H54 (cell line): ENCODE measurements around the gene KRT3.
"Not testable (repeated sequence)": the region's sequence is repeated elsewhere in the genome, so short reads cannot be mapped to it uniquely, and the experiment has no call there.

Source experiments
- DNase-seq: peaks from one replicate; pipeline ENCODE4 v3.0.0; 2011; ENCODE audit warnings: low spot score, mixed read lengths; ENCODE audit not compliant: insufficient read length
- FAIRE-seq: peaks from 3 replicates; lab custom pipeline; 2011; peaks lifted over from hg19 to GRCh38; lab: Jason Lieb, UNC
- POLR2A ChIP-seq: IDR thresholded peaks from 2 replicates; pipeline ENCODE4 v1.6.1; 2011; ENCODE audit warnings: low read depth, mild to moderate bottlenecking, low read length

The KRT3 gene

DNA sequence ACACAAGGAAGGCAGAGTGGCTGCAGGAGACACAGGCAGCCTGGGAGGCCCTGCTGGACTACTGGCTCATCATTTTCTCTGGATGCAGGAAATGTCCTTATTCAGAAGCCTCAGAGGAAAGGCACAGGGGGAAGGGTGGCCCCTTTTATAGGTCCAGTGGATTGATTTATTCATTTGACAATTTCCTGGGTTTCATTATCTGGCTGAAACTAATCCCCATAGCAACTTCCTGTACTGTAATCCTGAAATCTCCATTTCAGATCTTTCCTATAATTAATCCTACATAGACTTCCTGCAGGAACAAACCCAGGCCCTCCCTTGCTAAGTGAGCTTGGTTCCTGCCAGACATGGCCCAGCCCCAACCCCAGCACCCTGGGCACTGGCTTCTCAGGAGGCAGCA, 41.8 kb downstream of the KRT3 start:
- FAIRE-seq (no peak), DNase-seq (no peak)
- TF ChIP-seq POLR2A, result no peak

GRCh38 chr12:52753283-52753682, 42.6 kb downstream of the KRT3 start:
- no peak for FAIRE-seq
- no peak for TF ChIP-seq POLR2A
- no peak for DNase-seq

DNA sequence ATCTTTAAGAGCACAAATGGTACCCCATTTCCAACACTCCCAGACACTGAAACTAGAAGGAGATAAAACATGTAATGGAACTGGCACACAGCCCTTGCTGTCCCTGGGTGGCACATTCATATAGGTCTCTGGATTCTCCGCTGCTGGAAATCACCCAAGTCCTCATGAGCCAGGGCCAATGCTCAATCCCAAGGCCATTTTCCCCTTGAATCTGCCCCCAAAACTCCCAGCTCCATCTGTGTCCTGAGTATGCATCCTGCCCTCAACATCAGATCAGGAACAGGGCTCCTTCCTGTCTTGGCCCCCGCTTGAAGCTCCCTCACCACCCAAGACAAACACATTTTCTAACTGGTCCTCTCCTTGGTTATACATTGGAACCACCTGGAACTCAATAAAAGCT, 43.4 kb downstream of the KRT3 start:
- TF ChIP-seq POLR2A, result no peak
- FAIRE-seq (no peak), DNase-seq (no peak)

DNA sequence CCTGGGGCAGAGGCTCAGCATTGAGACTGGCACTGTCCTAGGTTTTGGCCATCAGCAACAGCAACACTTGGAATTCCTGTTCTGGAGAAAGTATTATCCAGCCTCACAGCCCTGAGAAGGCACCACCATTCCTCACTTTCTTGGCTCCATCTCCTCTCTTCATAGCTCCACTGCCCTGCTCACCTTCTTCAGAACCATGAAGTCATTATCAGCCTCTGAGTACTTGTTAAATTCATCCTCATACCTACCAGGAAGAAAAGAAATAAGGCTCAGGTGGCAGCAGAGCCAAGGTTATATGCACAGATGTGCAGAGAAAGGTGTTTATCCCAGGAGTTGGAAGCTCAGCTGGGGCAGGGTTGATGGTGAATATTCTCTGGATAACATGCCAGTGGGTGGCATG, 44.1 kb downstream of the KRT3 start:
- FAIRE-seq (no peak), DNase-seq (no peak)
- no peak for TF ChIP-seq POLR2A

GRCh38 chr12:52750532-52750931, 45.4 kb downstream of the KRT3 start:
- not testable (repeated sequence) for FAIRE-seq, DNase-seq

DNA sequence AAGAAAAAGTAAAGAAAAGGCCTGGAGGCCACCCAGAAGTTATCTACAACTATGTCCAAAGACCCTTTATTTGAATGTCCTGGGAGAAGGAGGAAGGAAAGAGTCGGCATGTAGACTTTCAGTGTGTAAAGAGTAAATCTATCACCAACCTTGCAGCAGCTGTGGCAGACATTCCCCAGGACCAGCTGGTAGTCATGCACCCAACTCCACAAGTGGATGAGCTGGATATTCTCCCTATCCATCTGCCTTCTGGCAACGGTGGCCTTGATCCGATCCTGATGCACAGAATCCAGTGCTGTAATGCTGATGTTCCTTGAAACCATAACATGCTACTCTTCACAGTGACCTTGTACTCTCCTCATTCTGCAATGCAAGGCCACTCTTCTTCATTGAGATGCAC, 46.1 kb downstream of the KRT3 start:
- DNase-seq, result no peak
- no peak for TF ChIP-seq POLR2A
- FAIRE-seq, result no peak

- no peak for TF ChIP-seq POLR2A
- FAIRE-seq (no peak), DNase-seq (no peak)
These were observed 47.3 kb downstream of the KRT3 start for GRCh38 chr12:52748578-52748977.

GRCh38 chr12:52745554-52745953, 50.4 kb downstream of the KRT3 start:
- DNase-seq (no peak), FAIRE-seq (no peak)
- TF ChIP-seq POLR2A, result no peak

DNA sequence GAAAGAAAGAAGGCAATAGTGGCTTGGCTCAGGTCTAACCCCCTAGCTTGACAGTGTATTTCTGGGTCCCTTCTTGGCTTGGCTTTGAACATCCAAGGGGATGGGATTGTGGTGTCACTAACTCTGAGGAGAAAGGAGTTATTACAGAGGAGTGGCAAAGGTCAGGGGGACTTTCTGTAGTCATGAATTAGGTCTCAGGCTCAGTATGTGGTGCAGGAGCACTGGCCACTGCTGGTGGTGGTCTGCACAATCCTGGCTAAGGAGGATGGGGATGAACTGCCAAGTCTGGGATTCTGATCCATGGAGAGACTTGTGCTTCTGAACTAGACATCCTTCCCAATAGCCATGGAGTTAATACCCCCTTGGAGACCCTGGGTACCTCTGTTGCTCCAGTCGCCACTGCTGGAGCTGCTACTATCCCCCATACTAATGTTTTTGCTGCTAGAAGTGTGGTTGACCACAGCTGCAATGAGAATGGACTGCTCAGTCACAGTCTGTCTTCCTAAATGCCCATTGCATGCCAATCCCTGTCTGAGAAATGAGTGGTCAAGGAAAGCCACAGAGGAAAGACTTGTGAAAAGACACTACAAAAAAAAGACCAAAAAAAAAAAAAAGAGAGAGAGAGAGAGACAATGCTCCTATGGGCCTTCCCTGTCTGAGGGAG, 51.3 kb downstream of the KRT3 start:
- DNase-seq (no peak), FAIRE-seq (no peak)
- no peak for TF ChIP-seq POLR2A

- FAIRE-seq, result no peak
- TF ChIP-seq POLR2A, result no peak
- DNase-seq, result no peak
These were observed 53.0 kb downstream of the KRT3 start for GRCh38 chr12:52742822-52743457.

DNA sequence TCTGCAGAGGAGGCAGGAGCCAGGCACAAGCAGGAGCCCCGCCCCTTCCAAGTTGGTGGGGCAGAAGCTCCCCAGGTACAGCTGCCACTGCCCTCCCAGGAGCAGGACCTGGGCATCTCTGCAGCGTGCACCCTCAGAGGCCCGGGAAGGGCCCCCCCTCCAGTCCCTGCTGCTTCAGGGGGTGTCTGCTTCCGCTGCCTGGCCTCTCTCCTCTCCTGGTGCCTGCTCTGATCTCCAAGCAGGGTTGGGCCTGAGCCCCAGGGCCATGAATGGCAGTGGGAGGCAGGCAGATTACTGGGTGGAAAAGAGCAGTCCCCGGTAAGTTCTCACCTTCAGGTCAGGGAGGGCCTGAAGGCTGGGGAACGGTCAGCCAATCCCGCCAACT, 53.7 kb downstream of the KRT3 start:
- TF ChIP-seq POLR2A, result no peak
- DNase-seq (no peak), FAIRE-seq (no peak)

DNA sequence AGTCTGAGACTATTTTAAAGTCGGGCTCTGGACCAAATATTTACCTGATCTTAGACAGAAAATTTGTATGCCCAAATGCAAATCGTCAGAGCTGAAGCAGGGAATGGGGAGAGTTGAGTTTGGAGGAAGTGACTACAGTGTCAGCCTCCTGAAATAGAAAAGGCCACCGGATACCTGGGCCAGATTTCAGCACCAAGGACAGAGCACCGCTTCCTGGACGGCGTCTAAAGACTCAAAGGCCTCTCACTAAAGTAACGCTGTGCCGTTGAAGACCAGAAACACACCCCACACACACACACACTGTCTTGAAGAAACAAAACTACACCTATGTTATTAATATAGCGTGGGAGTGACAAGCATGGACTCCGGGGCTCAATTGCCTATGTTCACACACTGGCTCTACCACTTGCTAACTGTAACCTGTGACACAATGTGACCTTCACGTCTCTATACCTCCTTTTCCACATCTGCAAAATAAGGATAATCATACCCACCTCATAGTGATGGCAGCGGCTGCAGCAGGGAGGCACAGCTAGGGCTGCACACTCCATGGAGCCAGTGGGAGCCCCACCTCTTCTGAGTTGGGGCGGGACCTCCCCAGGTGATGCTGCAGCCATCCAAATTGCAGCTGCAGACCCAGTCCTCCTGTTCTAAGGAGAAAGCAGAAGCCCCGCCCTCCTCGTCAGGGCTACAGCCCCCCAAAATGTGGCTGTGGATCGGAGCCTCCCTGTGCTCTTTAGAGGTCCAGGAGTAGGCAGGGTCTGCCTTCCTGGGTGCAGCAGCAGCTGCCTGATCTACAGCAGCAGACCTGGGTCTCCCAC, 54.3 kb downstream of the KRT3 start:
- no peak for FAIRE-seq
- DNase-seq, result peak; percentile 37
- TF ChIP-seq POLR2A, result no peak

- FAIRE-seq (no peak), DNase-seq (no peak)
- TF ChIP-seq POLR2A, result no peak
These were observed 55.3 kb downstream of the KRT3 start for GRCh38 chr12:52740584-52740983.

DNA sequence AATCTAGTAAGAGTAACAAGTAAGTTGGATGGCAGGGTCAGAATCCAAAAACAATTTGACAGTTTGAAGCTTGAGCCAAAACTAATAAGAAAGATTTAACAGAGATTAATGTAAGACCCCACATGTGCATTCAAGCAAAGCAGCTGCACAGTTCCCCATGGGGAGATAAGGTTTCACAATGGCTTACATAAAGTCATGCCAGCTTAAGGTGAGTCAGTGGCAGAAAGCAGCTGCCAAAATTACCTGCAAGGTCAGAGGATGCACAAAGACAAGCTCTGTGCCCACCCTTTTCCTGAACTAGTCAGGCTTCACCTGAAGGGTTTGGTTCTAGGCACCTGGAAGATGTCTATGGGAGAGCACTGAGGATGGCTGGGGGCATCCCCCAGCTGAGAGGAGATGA, 56.0 kb downstream of the KRT3 start:
- DNase-seq (no peak), FAIRE-seq (no peak)

More for the DNA sequence above, 56.0 kb downstream of the KRT3 start:
- no peak for TF ChIP-seq POLR2A
